GM12878 (cell line): ENCODE measurements around the gene MAB21L3.

Experiments used
- ASH2L ChIP-seq: fragments of 300-600, 200-600 bp; sonication (generic); IDR thresholded peaks from 2 replicates; pipeline ENCODE4 v1.6.1; 2017; ENCODE audit warnings: low read depth, mild to moderate bottlenecking, borderline replicate concordance
- CHD2 ChIP-seq: IDR thresholded peaks from 2 replicates; pipeline ENCODE4 v1.6.1; 2011; ENCODE audit warnings: low read depth, low read length, improper control_type of control experiment, borderline replicate concordance
- CREM ChIP-seq: IDR thresholded peaks from 2 replicates; pipeline ENCODE4 v1.6.1; 2014; ENCODE audit warnings: antibody characterized with exemption, low read depth
- MEF2B ChIP-seq: fragments of 450-650 bp; IDR thresholded peaks from 2 replicates; pipeline ENCODE4 v1.6.1; 2018; ENCODE audit warnings: mild to moderate bottlenecking, moderate library complexity; ENCODE audit not compliant: partially characterized antibody, poor library complexity, severe bottlenecking
- MYC ChIP-seq: IDR thresholded peaks from 2 replicates; pipeline ENCODE4 v1.6.1; 2011; ENCODE audit warnings: mild to moderate bottlenecking, low read length, moderate library complexity, inconsistent platforms; ENCODE audit not compliant: insufficient read depth, insufficient replicate concordance, insufficient read length, severe bottlenecking
- SUZ12 ChIP-seq: fragments of 200-600 bp; sonication (generic); IDR thresholded peaks from one replicate; pipeline ENCODE4 v1.6.1; 2018; ENCODE audit warnings: antibody characterized with exemption, mild to moderate bottlenecking; ENCODE audit not compliant: unreplicated experiment
- TF ChIP-seq, protein P1 (sequence below), 3 experiments: IDR thresholded peaks in 2 of 3; conservative IDR thresholded peaks in 1 of 3; 2 replicates each; pipeline ENCODE4 v1.5.1; 2011; ENCODE audit warnings: low read depth in 3 of 3, low read length in 3 of 3, mild to moderate bottlenecking in 3 of 3, control low read depth in 2 of 3, moderate library complexity in 2 of 3, inconsistent platforms in 1 of 3, mixed read lengths in 1 of 3; ENCODE audit not compliant: control insufficient read depth in 2 of 3, insufficient read depth in 1 of 3; ENCODE audit errors: extremely low read depth in 1 of 3

DNA sequence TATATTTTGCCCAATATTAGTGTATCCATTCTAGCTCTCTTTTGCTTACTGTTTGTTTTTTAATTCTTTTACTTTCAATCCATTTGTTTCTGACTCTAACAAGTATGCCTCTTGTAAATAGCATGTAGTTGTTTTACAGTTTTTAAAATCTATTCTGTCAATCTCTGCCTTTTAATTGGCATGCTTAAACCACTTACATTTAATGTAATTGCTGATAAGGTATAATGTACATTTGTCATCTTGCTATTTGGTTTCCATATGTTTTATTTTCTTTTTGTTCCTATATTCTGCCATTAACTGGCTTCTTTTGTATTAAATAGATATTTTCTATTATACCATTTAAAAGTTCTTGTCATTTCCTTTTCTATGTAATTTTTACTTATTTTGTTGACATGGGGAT is 16.2 kb upstream of the MAB21L3 start:
- TF ChIP-seq MYC, result no peak
- TF ChIP-seq, protein P1, sequence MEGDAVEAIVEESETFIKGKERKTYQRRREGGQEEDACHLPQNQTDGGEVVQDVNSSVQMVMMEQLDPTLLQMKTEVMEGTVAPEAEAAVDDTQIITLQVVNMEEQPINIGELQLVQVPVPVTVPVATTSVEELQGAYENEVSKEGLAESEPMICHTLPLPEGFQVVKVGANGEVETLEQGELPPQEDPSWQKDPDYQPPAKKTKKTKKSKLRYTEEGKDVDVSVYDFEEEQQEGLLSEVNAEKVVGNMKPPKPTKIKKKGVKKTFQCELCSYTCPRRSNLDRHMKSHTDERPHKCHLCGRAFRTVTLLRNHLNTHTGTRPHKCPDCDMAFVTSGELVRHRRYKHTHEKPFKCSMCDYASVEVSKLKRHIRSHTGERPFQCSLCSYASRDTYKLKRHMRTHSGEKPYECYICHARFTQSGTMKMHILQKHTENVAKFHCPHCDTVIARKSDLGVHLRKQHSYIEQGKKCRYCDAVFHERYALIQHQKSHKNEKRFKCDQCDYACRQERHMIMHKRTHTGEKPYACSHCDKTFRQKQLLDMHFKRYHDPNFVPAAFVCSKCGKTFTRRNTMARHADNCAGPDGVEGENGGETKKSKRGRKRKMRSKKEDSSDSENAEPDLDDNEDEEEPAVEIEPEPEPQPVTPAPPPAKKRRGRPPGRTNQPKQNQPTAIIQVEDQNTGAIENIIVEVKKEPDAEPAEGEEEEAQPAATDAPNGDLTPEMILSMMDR (IDR thresholded peaks at IDR 0.05 in 2 of 3, conservative IDR thresholded peaks at IDR 0.05 in 1 of 3; ENCODE audit: control insufficient read depth in 2 of 3, extremely low read depth in 1 of 3, insufficient read depth in 1 of 3, low read depth in 3 of 3, low read length in 3 of 3), result no peak
- TF ChIP-seq MEF2B, result no peak
- TF ChIP-seq ASH2L, result no peak
- TF ChIP-seq CHD2, result no peak
- TF ChIP-seq SUZ12, result no peak
- no peak for TF ChIP-seq CREM
